HepG2 (cell line): ENCODE measurements around the gene C2CD3.

ENCODE experiments used
- CHD4 ChIP-seq: fragments of 200-600 bp; sonication (generic); IDR thresholded peaks from 2 replicates; pipeline ENCODE4 v1.7.0; 2017; ENCODE audit warnings: mild to moderate bottlenecking, low read length, borderline replicate concordance
- FOSL1 ChIP-seq: sonication (generic); formaldehyde crosslinking; IDR thresholded peaks from 2 replicates; pipeline ENCODE4 v1.9.0; 2021; ENCODE audit warnings: missing genetic modification reagents, borderline replicate concordance
- HNRNPK ChIP-seq: fragments of 200-400 bp; formaldehyde crosslinking; IDR thresholded peaks from 2 replicates; pipeline ENCODE4 v1.6.1; 2018; ENCODE audit warnings: low read length, low read depth, moderate library complexity, mild to moderate bottlenecking; ENCODE audit not compliant: poor library complexity, severe bottlenecking
- MBD4 ChIP-seq: IDR thresholded peaks from 2 replicates; pipeline ENCODE4 v1.6.1; 2012; ENCODE audit warnings: low read length, inconsistent platforms, borderline replicate concordance
- MYC ChIP-seq: sonication (generic); formaldehyde crosslinking; IDR thresholded peaks from 2 replicates; pipeline ENCODE4 v1.9.0; 2021; ENCODE audit warnings: missing genetic modification reagents, borderline replicate concordance
- SMC3 ChIP-seq: IDR thresholded peaks from 2 replicates; pipeline ENCODE4 v1.6.1; 2011; ENCODE audit warnings: low read length, improper control_type of control experiment
- ZNF652 ChIP-seq: IDR thresholded peaks from 2 replicates; pipeline ENCODE4 v1.6.1; 2016; ENCODE audit warnings: low read depth, borderline replicate concordance

DNA sequence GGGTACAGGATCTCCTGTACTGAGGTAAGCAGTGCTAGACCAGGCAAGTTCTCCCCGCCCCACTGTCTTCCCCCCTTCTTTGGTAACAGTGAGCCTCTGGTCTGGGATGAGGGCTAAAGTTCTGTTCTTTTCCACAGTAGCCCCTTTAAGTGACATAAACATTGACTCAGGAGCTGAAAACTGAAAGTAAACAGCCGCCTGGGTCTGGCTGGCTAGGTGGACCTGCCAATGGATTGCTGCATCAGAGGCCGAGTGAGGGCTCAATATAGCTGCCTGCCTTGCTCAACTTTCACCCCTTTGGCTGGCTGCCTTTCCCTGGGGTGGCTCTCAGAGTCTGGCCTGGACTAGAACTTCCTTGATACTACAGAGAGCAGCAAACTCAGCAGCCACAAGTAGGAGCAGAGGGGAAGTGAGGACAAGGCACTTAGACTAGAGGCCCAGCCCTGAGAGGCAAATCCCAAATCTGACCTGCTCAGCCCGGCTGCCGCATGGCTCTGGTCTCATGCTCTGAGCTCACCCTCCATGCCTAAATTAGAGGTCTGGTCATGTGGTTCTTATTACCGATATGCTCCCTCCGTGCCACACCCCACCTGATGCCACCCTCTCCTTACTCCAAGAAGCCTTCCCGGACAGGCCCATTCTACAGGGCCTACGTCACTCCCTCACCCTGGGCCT is 152.3 kb downstream of the C2CD3 start:
- no peak for TF ChIP-seq MBD4
- no peak for TF ChIP-seq SMC3
- TF ChIP-seq MYC = no peak
- TF ChIP-seq ZNF652 (CRISPR knock-in tag) = no peak
- no peak; the same call in 1 of the 2 replicates for TF ChIP-seq CHD4
- TF ChIP-seq HNRNPK = no peak
- 0 out of 2 replicates have a peak, but pooled peaks have one; percentile 33 for TF ChIP-seq FOSL1 (CRISPR knock-in tag)
